Keratinocyte (primary cell): Measurements from ENCODE around the gene SORL1.

Experiments
- EZH2 ChIP-seq: IDR thresholded peaks from one replicate; pipeline ENCODE4 v1.6.1; 2012; ENCODE audit warnings: inconsistent platforms, mild to moderate bottlenecking, low read length, moderate library complexity
- TF ChIP-seq, protein P1 (sequence below), 3 experiments: IDR thresholded peaks in 1 of 3; conservative IDR thresholded peaks in 1 of 3; optimal IDR thresholded peaks in 1 of 3; 2 replicates in 2 of 3; 3 replicates in 1 of 3; pipeline versions ENCODE3 to v1.5.1; 2011; ENCODE audit warnings: low read length in 3 of 3, mild to moderate bottlenecking in 3 of 3, moderate library complexity in 2 of 3, control low read depth in 1 of 3, inconsistent platforms in 1 of 3; ENCODE audit not compliant: insufficient read depth in 2 of 3; ENCODE audit errors: extremely low read depth in 1 of 3

DNA sequence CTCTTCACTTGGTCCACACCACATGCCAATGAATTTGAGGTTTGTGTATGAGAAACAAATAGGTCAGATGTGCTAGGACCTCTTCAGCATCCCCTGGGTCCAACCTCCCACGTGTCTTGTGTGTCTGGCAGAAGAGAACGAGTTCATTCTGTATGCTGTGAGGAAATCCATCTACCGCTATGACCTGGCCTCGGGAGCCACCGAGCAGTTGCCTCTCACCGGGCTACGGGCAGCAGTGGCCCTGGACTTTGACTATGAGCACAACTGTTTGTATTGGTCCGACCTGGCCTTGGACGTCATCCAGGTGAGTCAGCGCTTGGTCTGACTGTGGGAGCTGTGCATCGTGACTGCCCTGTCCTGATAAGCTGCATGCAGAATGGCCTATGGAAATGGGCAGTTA, 101.7 kb downstream of the SORL1 start:
- TF ChIP-seq, protein P1, sequence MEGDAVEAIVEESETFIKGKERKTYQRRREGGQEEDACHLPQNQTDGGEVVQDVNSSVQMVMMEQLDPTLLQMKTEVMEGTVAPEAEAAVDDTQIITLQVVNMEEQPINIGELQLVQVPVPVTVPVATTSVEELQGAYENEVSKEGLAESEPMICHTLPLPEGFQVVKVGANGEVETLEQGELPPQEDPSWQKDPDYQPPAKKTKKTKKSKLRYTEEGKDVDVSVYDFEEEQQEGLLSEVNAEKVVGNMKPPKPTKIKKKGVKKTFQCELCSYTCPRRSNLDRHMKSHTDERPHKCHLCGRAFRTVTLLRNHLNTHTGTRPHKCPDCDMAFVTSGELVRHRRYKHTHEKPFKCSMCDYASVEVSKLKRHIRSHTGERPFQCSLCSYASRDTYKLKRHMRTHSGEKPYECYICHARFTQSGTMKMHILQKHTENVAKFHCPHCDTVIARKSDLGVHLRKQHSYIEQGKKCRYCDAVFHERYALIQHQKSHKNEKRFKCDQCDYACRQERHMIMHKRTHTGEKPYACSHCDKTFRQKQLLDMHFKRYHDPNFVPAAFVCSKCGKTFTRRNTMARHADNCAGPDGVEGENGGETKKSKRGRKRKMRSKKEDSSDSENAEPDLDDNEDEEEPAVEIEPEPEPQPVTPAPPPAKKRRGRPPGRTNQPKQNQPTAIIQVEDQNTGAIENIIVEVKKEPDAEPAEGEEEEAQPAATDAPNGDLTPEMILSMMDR (optimal IDR thresholded peaks at IDR 0.05 in 1 of 3, IDR thresholded peaks at IDR 0.05 in 1 of 3, conservative IDR thresholded peaks at IDR 0.05 in 1 of 3; ENCODE audit: extremely low read depth in 1 of 3, insufficient read depth in 2 of 3, low read length in 3 of 3) = no peak
- TF ChIP-seq EZH2 = no peak
